Fibroblast of lung (primary cell): Measurements from ENCODE around the gene PIN1. TPM values are rescaled to one million over a fixed set of nuclear protein-coding genes. Genes with fewer than 3 reads are reported as not detected.

Experiments
- DNase-seq, 2 donors: peaks; one replicate each; pipeline versions ENCODE4 v3.0.0 to v3.0.0-alpha.2; 2010; ENCODE audit warnings: low read depth in 2 of 2
- H2AFZ ChIP-seq: 2 replicates; pipeline ENCODE4 v1.5.1; 2012; ENCODE audit warnings: low read length, control low read depth, inconsistent platforms
- H3K27ac ChIP-seq: 2 replicates; pipeline ENCODE4 v1.5.1; 2011; ENCODE audit warnings: low read length, control low read depth; ENCODE audit not compliant: insufficient read depth
- H3K27me3 ChIP-seq: 2 replicates; pipeline ENCODE4 v1.5.1; 2011; ENCODE audit warnings: mild to moderate bottlenecking, low read length; ENCODE audit not compliant: control insufficient read depth, insufficient read depth
- H3K36me3 ChIP-seq: 2 replicates; pipeline ENCODE4 v1.5.1; 2011; ENCODE audit warnings: low read length; ENCODE audit not compliant: control insufficient read depth, insufficient read depth
- H3K4me1 ChIP-seq: 2 replicates; pipeline ENCODE4 v1.5.1; 2011; ENCODE audit warnings: low read length; ENCODE audit not compliant: control insufficient read depth, insufficient read depth; ENCODE audit errors: extremely low read depth
- H3K4me2 ChIP-seq: 2 replicates; pipeline ENCODE4 v1.5.1; 2011; ENCODE audit warnings: low read length, control low read depth; ENCODE audit not compliant: insufficient read depth; ENCODE audit errors: extremely low read depth
- H3K4me3 ChIP-seq, 4 experiments: fragments of 200-600 bp in 1 of 4; sonication (generic) in 1 of 4; replicated peaks in 1 of 4; 2 replicates each; pipeline ENCODE4 v1.5.1; 2011 to 2016; ENCODE audit warnings: low read length in 4 of 4, low read depth in 3 of 4, mild to moderate bottlenecking in 3 of 4, control low read depth in 2 of 4, inconsistent platforms in 1 of 4, mixed read lengths in 1 of 4; ENCODE audit not compliant: insufficient read depth in 1 of 4; ENCODE audit errors: control extremely low read depth in 1 of 4
- H3K79me2 ChIP-seq: 2 replicates; pipeline ENCODE4 v1.5.1; 2012; ENCODE audit warnings: mild to moderate bottlenecking, low read length, inconsistent platforms; ENCODE audit not compliant: control insufficient read depth, insufficient read depth
- H3K9ac ChIP-seq: 2 replicates; pipeline ENCODE4 v1.5.1; 2011; ENCODE audit warnings: mild to moderate bottlenecking, low read length, control low read depth; ENCODE audit not compliant: insufficient read depth
- H3K9me3 ChIP-seq: 2 replicates; pipeline ENCODE4 v1.5.1; 2012; ENCODE audit warnings: low read depth, low read length; ENCODE audit not compliant: control insufficient read depth, insufficient read depth
- H4K20me1 ChIP-seq: 2 replicates; pipeline ENCODE4 v1.5.1; 2011; ENCODE audit warnings: low read length; ENCODE audit not compliant: control insufficient read depth, insufficient read depth; ENCODE audit errors: extremely low read depth
- EZH2 ChIP-seq: IDR thresholded peaks from 2 replicates; pipeline ENCODE4 v1.5.1; 2012; ENCODE audit warnings: low read length, control low read depth, mild to moderate bottlenecking; ENCODE audit errors: missing control alignments
- polyA plus RNA-seq, 2 donors: library from polyadenylated mRNA; depleted of rRNA in 1 of 2; stranded (reverse) in 1 of 2; unstranded in 1 of 2; fragments of >200 nt; gene quantifications; 2 replicates each; pipeline ENCODE4 v1.2.1, GENCODE V29; 2011 to 2012; ENCODE audit warnings: missing spikeins in 1 of 2
- total RNA-seq: library from RNA; depleted of rRNA; stranded (reverse); fragments of >200 nt; gene quantifications from 2 replicates; pipeline ENCODE4 v1.2.1, GENCODE V29; 2014
- TF ChIP-seq, protein P1 (sequence below), 2 donors: IDR thresholded peaks in 1 of 2; conservative IDR thresholded peaks in 1 of 2; 1 replicate in 1 of 2; 2 replicates in 1 of 2; pipeline ENCODE4 v1.5.1; 2011 to 2012; ENCODE audit warnings: low read length in 2 of 2, control low read depth in 1 of 2, inconsistent platforms in 1 of 2, low read depth in 1 of 2, mild to moderate bottlenecking in 1 of 2

PIN1 gene
- total and polyA plus RNA-seq, 2 donors (not counting 1 experiment from before 2014, with no cell fraction given): 33.4 to 98.8 TPM

DNA sequence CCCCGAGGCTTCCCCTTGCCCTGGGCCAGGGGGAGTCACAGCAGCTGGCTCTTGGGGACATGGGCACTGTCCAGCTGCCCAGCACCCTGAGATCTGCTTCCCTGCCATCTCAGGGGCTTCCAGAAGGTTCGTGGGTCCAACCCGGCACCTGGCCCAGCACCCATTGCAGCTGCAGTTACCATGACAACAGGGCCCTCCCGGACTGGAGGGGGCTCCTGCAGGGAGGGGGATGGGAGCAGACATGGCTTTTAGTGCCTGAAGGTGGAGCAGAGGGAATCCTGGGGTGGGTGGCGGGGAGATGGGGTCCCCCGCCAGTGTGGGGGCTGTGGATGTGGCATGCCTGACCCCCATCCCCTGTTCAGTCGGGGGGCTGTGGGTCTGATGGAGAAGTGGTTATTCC lies 14.7 kb downstream of the PIN1 start:
- peaks cover 1% of the 10 kb centered on the region for H3K79me2 ChIP-seq
- H3K36me3 ChIP-seq: peaks cover 10% of the 10 kb centered on the region
- H2AFZ ChIP-seq: no peak overlapping the region
- H4K20me1 ChIP-seq: no peaks in the 10 kb centered on the region
- no peaks in the 10 kb centered on the region for H3K9me3 ChIP-seq
- H3K9ac ChIP-seq: no peak overlapping the region
- peaks cover 8% of the 10 kb centered on the region for H3K4me1 ChIP-seq
- no peaks in the 10 kb centered on the region for H3K27me3 ChIP-seq
- H3K4me3 ChIP-seq: no peak overlapping the region
- no peak overlapping the region for H3K27ac ChIP-seq
- no peak overlapping the region for H3K4me2 ChIP-seq
- DNase-seq: no peak
- TF ChIP-seq, protein P1, sequence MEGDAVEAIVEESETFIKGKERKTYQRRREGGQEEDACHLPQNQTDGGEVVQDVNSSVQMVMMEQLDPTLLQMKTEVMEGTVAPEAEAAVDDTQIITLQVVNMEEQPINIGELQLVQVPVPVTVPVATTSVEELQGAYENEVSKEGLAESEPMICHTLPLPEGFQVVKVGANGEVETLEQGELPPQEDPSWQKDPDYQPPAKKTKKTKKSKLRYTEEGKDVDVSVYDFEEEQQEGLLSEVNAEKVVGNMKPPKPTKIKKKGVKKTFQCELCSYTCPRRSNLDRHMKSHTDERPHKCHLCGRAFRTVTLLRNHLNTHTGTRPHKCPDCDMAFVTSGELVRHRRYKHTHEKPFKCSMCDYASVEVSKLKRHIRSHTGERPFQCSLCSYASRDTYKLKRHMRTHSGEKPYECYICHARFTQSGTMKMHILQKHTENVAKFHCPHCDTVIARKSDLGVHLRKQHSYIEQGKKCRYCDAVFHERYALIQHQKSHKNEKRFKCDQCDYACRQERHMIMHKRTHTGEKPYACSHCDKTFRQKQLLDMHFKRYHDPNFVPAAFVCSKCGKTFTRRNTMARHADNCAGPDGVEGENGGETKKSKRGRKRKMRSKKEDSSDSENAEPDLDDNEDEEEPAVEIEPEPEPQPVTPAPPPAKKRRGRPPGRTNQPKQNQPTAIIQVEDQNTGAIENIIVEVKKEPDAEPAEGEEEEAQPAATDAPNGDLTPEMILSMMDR (conservative IDR thresholded peaks at IDR 0.05 in 1 of 2, IDR thresholded peaks at IDR 0.05 in 1 of 2; ENCODE audit: low read depth in 1 of 2, low read length in 2 of 2): no peak
- TF ChIP-seq EZH2: no peak

DNA sequence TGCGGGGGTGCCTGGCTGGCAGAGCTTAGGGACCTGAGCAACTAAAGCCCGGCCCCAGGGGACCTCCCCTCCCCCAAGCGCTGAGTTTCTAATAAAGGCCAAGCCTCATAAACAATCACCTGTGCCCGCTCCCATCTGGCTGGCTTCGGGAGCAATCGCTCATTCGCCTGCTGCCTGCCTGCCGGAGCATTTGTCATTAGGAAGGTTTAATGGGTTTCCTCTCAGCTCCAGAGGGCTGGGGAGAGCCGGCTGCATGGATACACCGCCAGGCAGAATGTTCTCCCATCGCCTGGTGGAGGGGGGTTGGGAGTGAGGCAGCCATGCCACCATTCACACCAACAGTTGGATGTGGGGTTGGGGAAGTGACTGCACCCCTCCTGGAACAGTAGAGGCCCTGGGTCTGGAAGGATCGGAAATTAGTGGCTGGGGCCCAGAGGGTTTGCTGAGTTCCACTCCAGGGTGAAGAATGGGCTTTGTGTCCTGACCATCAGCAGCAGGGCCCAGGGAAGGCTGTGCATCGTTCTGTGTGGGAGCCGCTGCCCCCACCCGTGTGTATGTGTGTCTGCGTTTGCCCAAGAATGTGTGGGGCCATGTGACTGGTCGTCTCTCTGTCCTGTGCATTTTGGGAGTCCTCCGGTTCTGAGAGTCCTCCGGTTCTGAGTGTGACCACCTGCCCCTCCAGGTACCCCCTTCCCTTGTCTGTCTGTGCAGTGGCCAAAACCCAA lies 15.3 kb downstream of the PIN1 start:
- peaks cover 10% of the 10 kb centered on the region for H3K36me3 ChIP-seq
- TF ChIP-seq, protein P1 (conservative IDR thresholded peaks at IDR 0.05 in 1 of 2, IDR thresholded peaks at IDR 0.05 in 1 of 2; ENCODE audit: low read depth in 1 of 2, low read length in 2 of 2): no peak
- TF ChIP-seq EZH2: no peak
- no peak overlapping the region for H3K27ac ChIP-seq
- H3K4me3 ChIP-seq: no peak overlapping the region
- peaks cover 8% of the 10 kb centered on the region for H3K4me1 ChIP-seq
- H3K27me3 ChIP-seq: no peaks in the 10 kb centered on the region
- peaks cover 1% of the 10 kb centered on the region for H3K79me2 ChIP-seq
- no peak for DNase-seq
- no peak overlapping the region for H3K9ac ChIP-seq
- H2AFZ ChIP-seq: no peak overlapping the region
- H3K9me3 ChIP-seq: no peaks in the 10 kb centered on the region
- H3K4me2 ChIP-seq: no peak overlapping the region
- no peaks in the 10 kb centered on the region for H4K20me1 ChIP-seq

- no peak for DNase-seq
- H4K20me1 ChIP-seq: no peaks in the 10 kb centered on the region
- TF ChIP-seq EZH2: no peak
- TF ChIP-seq, protein P1 (conservative IDR thresholded peaks at IDR 0.05 in 1 of 2, IDR thresholded peaks at IDR 0.05 in 1 of 2; ENCODE audit: low read depth in 1 of 2, low read length in 2 of 2): no peak
- H3K4me1 ChIP-seq: no peaks in the 10 kb centered on the region
- H3K9ac ChIP-seq: no peak overlapping the region
- no peak overlapping the region for H3K4me2 ChIP-seq
- H3K36me3 ChIP-seq: peaks cover 1% of the 10 kb centered on the region
- no peaks in the 10 kb centered on the region for H3K27me3 ChIP-seq
- no peaks in the 10 kb centered on the region for H3K79me2 ChIP-seq
- no peak overlapping the region for H3K4me3 ChIP-seq
- no peak overlapping the region for H2AFZ ChIP-seq
- no peak overlapping the region for H3K27ac ChIP-seq
- H3K9me3 ChIP-seq: no peaks in the 10 kb centered on the region
Observed at GRCh38 chr19:9854282-9854846, 19.2 kb downstream of the PIN1 start.
